Brain microvascular endothelial cell (primary cell): ENCODE results near the gene TCF7.

ENCODE experiments used
- DNase-seq: peaks from one replicate; pipeline ENCODE4 v3.0.0-alpha.2; 2020
- H3K27ac ChIP-seq: fragments of 250-450 bp; sonication (Bioruptor Pico); 2 replicates; pipeline ENCODE4 v1.5.1; 2020; ENCODE audit warnings: mild to moderate bottlenecking, moderate library complexity
- H3K27me3 ChIP-seq: fragments of 250-450 bp; sonication (Bioruptor Pico); replicated peaks from 2 replicates; pipeline ENCODE4 v1.5.1; 2020; ENCODE audit warnings: mild to moderate bottlenecking
- H3K36me3 ChIP-seq: fragments of 250-450 bp; sonication (Bioruptor Pico); replicated peaks from 2 replicates; pipeline ENCODE4 v1.5.1; 2020; ENCODE audit warnings: mild to moderate bottlenecking
- H3K4me3 ChIP-seq: 2 replicates; pipeline ENCODE4 v1.5.1; 2011; ENCODE audit warnings: low read depth, mild to moderate bottlenecking, control low read depth, low read length, moderate library complexity
- CTCF ChIP-seq: IDR thresholded peaks from 2 replicates; pipeline ENCODE4 v1.5.1; 2011; ENCODE audit warnings: low read depth, mild to moderate bottlenecking, moderate library complexity, low read length, control low read depth, inconsistent platforms; ENCODE audit errors: missing control alignments
- in situ Hi-C: cut with HindIII; loops from 2 replicates; pipeline ENCODE4 v1.10.0; 2017; ENCODE audit warnings: low sequenced_read_pairs, low pct_ligation_motif_present

The TCF7 gene

GRCh38 chr5:134153241-134153640 is 38.8 kb downstream of the TCF7 start:
- H3K36me3 ChIP-seq: peaks cover 63% of the 10 kb centered on the region
- TF ChIP-seq CTCF: no peak
- in situ Hi-C loops: no loop called here
- no peak for DNase-seq
- H3K27me3 ChIP-seq: no peaks in the 10 kb centered on the region
- H3K27ac ChIP-seq: no peak overlapping the region
- no peak overlapping the region for H3K4me3 ChIP-seq

GRCh38 chr5:134153657-134154056 is 39.2 kb downstream of the TCF7 start:
- in situ Hi-C loops: no loop called here
- Histone ChIP-seq H3K27me3 (no peaks in the 10 kb centered on the region), H3K4me3 (no peak overlapping the region), H3K27ac (no peak overlapping the region), H3K36me3 (peaks cover 65% of the 10 kb centered on the region)
- TF ChIP-seq CTCF: no peak
- DNase-seq: no peak

GRCh38 chr5:134161513-134162395 is 47.3 kb downstream of the TCF7 start:
- in situ Hi-C loops: no loop called here
- H3K4me3 ChIP-seq: no peak overlapping the region

GRCh38 chr5:134162592-134162991 is 48.1 kb downstream of the TCF7 start:
- DNase-seq: no peak
- in situ Hi-C loops: no loop called here
- Histone ChIP-seq H3K27me3 (no peaks in the 10 kb centered on the region), H3K36me3 (peaks cover 60% of the 10 kb centered on the region), H3K4me3 (no peak overlapping the region), H3K27ac (no peak overlapping the region)
- TF ChIP-seq CTCF: no peak

More at GRCh38 chr5:134161513-134162395, 47.3 kb downstream of the TCF7 start:
- Histone ChIP-seq H3K27ac (no peak overlapping the region), H3K36me3 (peaks cover 61% of the 10 kb centered on the region), H3K27me3 (no peaks in the 10 kb centered on the region)
- no peak for DNase-seq
- TF ChIP-seq CTCF: no peak

- peaks cover 53% of the 10 kb centered on the region for H3K36me3 ChIP-seq
- H3K27ac ChIP-seq: no peak overlapping the region
- no peak for DNase-seq
- TF ChIP-seq CTCF: no peak
- no peak overlapping the region for H3K4me3 ChIP-seq
- in situ Hi-C loops: no loop called here
- H3K27me3 ChIP-seq: no peaks in the 10 kb centered on the region
Measured at GRCh38 chr5:134171972-134172371, 57.5 kb downstream of the TCF7 start.
